ENCODE data around the gene TWIST2.

DNA sequence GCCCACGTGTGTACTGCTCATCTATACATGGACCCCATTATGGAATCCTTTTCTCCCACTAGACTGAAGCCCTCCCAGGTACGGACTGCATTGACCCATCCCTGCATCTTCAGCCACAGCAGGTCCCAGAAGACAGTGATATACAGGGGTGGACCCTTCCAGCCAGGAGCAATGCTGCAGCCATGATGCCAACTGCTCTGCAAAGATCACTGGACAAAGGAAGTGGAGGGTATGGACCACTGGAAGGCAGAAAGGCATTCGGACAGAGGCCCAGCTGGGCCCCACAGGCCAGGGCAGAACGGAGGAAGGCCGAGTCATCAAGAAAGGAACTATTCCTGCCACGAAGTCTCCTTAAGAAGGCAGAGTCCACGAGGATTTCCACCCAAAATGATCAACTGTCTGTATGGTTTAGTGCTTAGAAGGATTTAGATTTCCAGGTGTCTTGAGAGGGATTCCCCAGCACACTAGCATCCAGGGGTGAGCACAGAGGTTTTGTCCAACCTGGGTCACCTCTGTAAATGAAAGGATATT lies 93.4 kb downstream of the TWIST2 start:
- TF ChIP-seq, protein P1, sequence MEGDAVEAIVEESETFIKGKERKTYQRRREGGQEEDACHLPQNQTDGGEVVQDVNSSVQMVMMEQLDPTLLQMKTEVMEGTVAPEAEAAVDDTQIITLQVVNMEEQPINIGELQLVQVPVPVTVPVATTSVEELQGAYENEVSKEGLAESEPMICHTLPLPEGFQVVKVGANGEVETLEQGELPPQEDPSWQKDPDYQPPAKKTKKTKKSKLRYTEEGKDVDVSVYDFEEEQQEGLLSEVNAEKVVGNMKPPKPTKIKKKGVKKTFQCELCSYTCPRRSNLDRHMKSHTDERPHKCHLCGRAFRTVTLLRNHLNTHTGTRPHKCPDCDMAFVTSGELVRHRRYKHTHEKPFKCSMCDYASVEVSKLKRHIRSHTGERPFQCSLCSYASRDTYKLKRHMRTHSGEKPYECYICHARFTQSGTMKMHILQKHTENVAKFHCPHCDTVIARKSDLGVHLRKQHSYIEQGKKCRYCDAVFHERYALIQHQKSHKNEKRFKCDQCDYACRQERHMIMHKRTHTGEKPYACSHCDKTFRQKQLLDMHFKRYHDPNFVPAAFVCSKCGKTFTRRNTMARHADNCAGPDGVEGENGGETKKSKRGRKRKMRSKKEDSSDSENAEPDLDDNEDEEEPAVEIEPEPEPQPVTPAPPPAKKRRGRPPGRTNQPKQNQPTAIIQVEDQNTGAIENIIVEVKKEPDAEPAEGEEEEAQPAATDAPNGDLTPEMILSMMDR (IDR thresholded peaks at IDR 0.05), result no peak
- TF ChIP-seq POLR2A (IDR thresholded peaks at IDR 0.05) (no peak), EP300 (IDR thresholded peaks at IDR 0.05) (no peak)
